Measurements from ENCODE around the gene TDRD9. TPM values are rescaled to one million over a fixed set of nuclear protein-coding genes. Genes with fewer than 3 reads are reported as not detected.

The TDRD9 gene
- total RNA-seq, 1 experiment from 2014 or later = not detected

DNA sequence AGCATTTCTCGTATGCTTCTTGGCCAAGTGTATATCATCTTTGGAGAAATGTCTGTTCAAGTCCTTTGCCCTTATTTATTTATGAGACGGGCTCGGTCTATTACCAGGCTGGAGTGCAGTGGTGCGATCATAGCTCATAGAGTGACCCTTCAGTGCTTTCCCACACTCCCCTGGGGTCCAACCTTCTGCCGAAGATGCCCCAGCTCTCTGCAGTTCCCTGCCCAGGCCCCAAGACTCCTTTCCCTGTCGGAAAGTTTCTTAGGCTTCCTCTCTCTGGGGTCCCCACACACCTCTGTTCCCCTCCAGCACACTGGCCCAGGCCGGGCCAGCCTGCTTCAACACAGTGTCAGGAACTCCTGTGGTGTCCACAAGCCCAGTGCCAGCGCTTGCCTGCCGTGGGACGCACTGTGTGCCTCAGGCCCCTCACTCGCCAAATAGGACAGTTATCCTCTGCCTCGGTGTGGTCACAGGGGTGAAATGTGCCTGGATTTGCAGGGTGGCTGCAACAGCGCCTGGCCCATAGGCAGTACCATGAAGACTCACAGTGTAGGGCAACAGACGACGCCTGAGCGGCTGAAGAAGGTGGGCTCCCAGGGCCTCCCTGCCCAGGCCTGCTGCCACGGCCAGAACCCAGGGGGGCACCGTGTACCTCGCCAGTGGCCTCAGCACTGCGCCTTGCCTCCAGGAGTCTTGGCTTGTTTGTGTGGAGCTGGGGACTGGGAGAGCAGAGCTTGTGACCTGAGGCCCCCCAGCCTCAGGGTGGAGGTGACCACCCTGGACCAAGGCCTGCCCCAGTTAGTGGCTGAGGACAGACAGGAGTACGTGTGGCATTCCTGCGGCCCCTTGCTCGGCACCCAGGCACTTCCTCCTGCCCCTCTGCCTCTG is 152.4 kb downstream of the TDRD9 start:
- no TSS peak for BruUV-seq (replicated peaks)
- intact Hi-C loops (cut with micrococcal nuclease; ENCODE audit: unreplicated experiment) (no loop called here), in situ Hi-C loops (cut with HindIII; ENCODE audit: low pct_unique_long_range_greater_than_20kb, low sequenced_read_pairs) (no loop called here)
- ChIA-PET CTCF (no interaction called here), POLR2A (no interaction called here)
- no peak for DNase-seq (ENCODE audit: low read depth, low spot score)
- no peak for ATAC-seq
- Histone ChIP-seq H3K36me3 (ENCODE audit: control insufficient read depth, insufficient read depth, low read length) (no peaks in the 10 kb centered on the region), H3K27ac (ENCODE audit: low read length) (no peak overlapping the region), H3K9me3 (ENCODE audit: control insufficient read depth, insufficient read depth, low read depth, low read length) (no peaks in the 10 kb centered on the region), H3K4me3 (ENCODE audit: low read depth in 2 of 2, low read length in 2 of 2) (no peak overlapping the region), H3K4me1 (ENCODE audit: control insufficient read depth, insufficient read depth, low read length) (0 out of 2 replicates have a peak, but pooled peaks cover 3% of the 10 kb centered on the region), H3K27me3 (ENCODE audit: control insufficient read depth, insufficient read depth, low read length) (no peaks in the 10 kb centered on the region)
- TF ChIP-seq TCF7L2 (IDR thresholded peaks at IDR 0.05; ENCODE audit: low read depth, low read length) (no peak), POLR2AphosphoS5 (IDR thresholded peaks at IDR 0.05; ENCODE audit: low read depth, low read length) (no peak), SIN3A (IDR thresholded peaks at IDR 0.05; ENCODE audit: borderline replicate concordance, insufficient read depth, low read depth, low read length) (no peak)
- TF ChIP-seq, protein P1, sequence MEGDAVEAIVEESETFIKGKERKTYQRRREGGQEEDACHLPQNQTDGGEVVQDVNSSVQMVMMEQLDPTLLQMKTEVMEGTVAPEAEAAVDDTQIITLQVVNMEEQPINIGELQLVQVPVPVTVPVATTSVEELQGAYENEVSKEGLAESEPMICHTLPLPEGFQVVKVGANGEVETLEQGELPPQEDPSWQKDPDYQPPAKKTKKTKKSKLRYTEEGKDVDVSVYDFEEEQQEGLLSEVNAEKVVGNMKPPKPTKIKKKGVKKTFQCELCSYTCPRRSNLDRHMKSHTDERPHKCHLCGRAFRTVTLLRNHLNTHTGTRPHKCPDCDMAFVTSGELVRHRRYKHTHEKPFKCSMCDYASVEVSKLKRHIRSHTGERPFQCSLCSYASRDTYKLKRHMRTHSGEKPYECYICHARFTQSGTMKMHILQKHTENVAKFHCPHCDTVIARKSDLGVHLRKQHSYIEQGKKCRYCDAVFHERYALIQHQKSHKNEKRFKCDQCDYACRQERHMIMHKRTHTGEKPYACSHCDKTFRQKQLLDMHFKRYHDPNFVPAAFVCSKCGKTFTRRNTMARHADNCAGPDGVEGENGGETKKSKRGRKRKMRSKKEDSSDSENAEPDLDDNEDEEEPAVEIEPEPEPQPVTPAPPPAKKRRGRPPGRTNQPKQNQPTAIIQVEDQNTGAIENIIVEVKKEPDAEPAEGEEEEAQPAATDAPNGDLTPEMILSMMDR (IDR thresholded peaks at IDR 0.05) = no peak
- TF ChIP-seq, protein P2, sequence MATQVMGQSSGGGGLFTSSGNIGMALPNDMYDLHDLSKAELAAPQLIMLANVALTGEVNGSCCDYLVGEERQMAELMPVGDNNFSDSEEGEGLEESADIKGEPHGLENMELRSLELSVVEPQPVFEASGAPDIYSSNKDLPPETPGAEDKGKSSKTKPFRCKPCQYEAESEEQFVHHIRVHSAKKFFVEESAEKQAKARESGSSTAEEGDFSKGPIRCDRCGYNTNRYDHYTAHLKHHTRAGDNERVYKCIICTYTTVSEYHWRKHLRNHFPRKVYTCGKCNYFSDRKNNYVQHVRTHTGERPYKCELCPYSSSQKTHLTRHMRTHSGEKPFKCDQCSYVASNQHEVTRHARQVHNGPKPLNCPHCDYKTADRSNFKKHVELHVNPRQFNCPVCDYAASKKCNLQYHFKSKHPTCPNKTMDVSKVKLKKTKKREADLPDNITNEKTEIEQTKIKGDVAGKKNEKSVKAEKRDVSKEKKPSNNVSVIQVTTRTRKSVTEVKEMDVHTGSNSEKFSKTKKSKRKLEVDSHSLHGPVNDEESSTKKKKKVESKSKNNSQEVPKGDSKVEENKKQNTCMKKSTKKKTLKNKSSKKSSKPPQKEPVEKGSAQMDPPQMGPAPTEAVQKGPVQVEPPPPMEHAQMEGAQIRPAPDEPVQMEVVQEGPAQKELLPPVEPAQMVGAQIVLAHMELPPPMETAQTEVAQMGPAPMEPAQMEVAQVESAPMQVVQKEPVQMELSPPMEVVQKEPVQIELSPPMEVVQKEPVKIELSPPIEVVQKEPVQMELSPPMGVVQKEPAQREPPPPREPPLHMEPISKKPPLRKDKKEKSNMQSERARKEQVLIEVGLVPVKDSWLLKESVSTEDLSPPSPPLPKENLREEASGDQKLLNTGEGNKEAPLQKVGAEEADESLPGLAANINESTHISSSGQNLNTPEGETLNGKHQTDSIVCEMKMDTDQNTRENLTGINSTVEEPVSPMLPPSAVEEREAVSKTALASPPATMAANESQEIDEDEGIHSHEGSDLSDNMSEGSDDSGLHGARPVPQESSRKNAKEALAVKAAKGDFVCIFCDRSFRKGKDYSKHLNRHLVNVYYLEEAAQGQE (IDR thresholded peaks at IDR 0.05; ENCODE audit: insufficient read depth in 1 of 2, low read depth in 2 of 2, low read length in 1 of 2) = no peak

DNA sequence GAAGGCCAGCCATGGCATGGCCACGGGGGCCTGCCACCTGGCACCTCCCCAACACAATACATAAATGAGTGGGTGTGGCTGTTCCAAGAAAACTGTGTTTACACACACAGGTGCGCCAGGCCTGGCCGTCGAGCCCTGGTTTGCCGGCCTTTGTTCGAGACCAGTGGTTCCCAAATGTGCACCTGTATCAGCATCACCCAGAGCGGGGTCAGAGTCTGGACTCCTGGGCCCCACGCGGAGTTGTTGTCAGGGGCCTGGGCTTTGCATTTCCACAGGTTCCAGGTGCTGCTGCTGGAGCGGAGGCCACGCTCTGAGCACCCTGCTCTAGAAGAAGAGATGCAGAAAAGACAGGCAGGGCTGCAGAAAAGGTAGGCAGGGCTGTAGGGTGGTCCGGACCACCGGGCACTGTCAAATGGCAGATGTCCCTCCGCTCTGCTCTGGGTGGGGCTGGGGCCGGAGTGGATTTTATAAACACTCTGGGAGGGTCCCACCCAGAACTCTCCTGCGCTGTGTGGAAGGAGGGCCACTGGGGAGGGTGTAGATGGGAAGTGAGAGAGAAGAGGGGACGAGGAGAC is 153.1 kb downstream of the TDRD9 start:
- intact Hi-C loops (cut with micrococcal nuclease; ENCODE audit: unreplicated experiment) (no loop called here), in situ Hi-C loops (cut with HindIII; ENCODE audit: low pct_unique_long_range_greater_than_20kb, low sequenced_read_pairs) (no loop called here)
- TF ChIP-seq, protein P1 (IDR thresholded peaks at IDR 0.05) = no peak
- no peak for TF ChIP-seq SIN3A (IDR thresholded peaks at IDR 0.05; ENCODE audit: borderline replicate concordance, insufficient read depth, low read depth, low read length)
- TF ChIP-seq, protein P2 (IDR thresholded peaks at IDR 0.05; ENCODE audit: insufficient read depth in 1 of 2, low read depth in 2 of 2, low read length in 1 of 2) = no peak
- TF ChIP-seq POLR2AphosphoS5 (IDR thresholded peaks at IDR 0.05; ENCODE audit: low read depth, low read length) = no peak
- no peak for TF ChIP-seq TCF7L2 (IDR thresholded peaks at IDR 0.05; ENCODE audit: low read depth, low read length)
- DNase-seq (ENCODE audit: low read depth, low spot score) = no peak
- no peak overlapping the region for H3K4me3 ChIP-seq (ENCODE audit: low read depth in 2 of 2, low read length in 2 of 2)
- ATAC-seq = no peak
- H3K27ac ChIP-seq (ENCODE audit: low read length) = no peak overlapping the region
- H3K4me1 ChIP-seq (ENCODE audit: control insufficient read depth, insufficient read depth, low read length) = 0 out of 2 replicates have a peak, but pooled peaks cover 3% of the 10 kb centered on the region
- ChIA-PET CTCF (no interaction called here), POLR2A (no interaction called here)
- no peaks in the 10 kb centered on the region for H3K9me3 ChIP-seq (ENCODE audit: control insufficient read depth, insufficient read depth, low read depth, low read length)
- no TSS peak for BruUV-seq (replicated peaks)
- no peaks in the 10 kb centered on the region for H3K36me3 ChIP-seq (ENCODE audit: control insufficient read depth, insufficient read depth, low read length)
- no peaks in the 10 kb centered on the region for H3K27me3 ChIP-seq (ENCODE audit: control insufficient read depth, insufficient read depth, low read length)

Data from Panc1 (cell line).